GM10266 (cell line): Measurements from ENCODE around the gene LMCD1.

Experiments
- DNase-seq: peaks from one replicate; pipeline ENCODE4 v3.0.0; 2012; ENCODE audit errors: extremely low spot score
- CTCF ChIP-seq: IDR thresholded peaks from 2 replicates; pipeline ENCODE4 v1.5.1; 2012; ENCODE audit warnings: mild to moderate bottlenecking, low read depth; ENCODE audit not compliant: control insufficient read depth, insufficient read depth; ENCODE audit errors: missing control alignments

LMCD1 gene

GRCh38 chr3:8524249-8524648, 22.6 kb downstream of the LMCD1 start:
- DNase-seq = no peak
- TF ChIP-seq CTCF = no peak

DNA sequence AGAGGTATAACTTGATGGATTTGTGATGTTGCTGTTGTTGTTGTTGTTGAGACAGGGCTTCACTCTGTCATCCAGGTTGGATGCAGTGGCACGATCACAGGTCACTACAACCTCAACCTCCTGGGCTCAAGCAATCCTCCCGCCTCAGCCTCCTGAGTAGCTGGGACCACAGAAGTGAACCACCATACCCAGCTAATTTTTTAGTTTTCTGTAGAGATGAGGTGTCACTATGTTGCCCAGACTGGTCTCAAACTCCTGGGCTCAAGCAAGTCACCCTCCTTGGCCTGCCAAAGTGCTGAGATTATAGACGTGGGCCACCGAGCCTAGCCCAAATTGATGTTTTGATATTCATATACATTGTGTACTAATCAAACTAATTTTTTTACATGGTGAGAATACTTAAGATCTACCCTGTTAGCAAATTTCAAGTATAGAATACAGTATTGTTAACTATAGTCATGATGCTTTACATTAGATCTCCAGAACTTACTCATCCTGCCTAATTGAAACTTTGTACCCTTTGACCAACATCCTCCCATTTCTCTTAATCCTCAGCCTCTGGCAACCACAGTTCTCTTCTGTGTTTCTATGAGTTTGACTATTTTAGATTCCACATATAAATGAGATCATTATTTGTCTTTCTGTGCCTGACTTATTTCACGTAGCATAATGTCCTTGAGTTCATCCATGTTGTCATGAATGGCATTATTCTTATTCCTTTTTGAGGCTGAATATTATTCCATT, 23.2 kb downstream of the LMCD1 start:
- DNase-seq = no peak
- TF ChIP-seq CTCF = no peak

DNA sequence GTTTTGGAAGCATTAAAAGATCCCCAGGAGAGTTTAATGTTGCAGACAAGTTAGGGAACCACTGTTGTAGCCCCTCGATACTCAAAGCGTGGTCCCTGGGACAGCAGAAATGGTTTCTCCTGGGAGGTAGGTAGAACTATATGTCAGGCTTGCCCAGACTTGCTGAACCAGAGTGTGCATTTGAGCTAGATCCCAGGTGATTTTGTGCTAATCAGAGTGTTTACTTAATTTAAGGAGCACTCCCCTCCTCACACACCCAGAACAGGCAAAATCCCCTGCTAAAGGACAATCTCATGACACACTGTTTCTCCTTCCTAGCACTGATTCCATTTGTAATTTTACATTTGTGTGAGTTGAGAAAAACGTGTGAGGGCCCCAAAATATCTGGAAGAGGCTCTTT, 24.3 kb downstream of the LMCD1 start:
- no peak for DNase-seq
- TF ChIP-seq CTCF = no peak

GRCh38 chr3:8529181-8529637, 27.6 kb downstream of the LMCD1 start:
- TF ChIP-seq CTCF = no peak
- no peak for DNase-seq

- DNase-seq = no peak
- no peak for TF ChIP-seq CTCF
These were observed 28.3 kb downstream of the LMCD1 start for GRCh38 chr3:8529738-8530525.

- no peak for TF ChIP-seq CTCF
- DNase-seq = no peak
These were observed 29.0 kb downstream of the LMCD1 start for GRCh38 chr3:8530581-8530980.
